Activated naive CD4-positive, alpha-beta T cell treated with anti-CD3 and anti-CD28 coated beads for 36 hours (primary cell): ENCODE results near the gene MGST2. TPM values are rescaled to one million over a fixed set of nuclear protein-coding genes. Genes with fewer than 3 reads are reported as not detected.
A peak's percentile ranks its signal among the peaks of the same experiment; 100 is the strongest.

Experiments
- CTCF ChIA-PET: fragments of 350-600 bp; sonication (Branson Sonifier 250); formaldehyde crosslinking; loops from one replicate; lab custom pipeline; 2021; ENCODE audit warnings: antibody characterized with exemption; lab: Charles Lee
- DNase-seq: peaks from one replicate; pipeline ENCODE4 v3.0.0-alpha.2; 2020
- H3K27ac Mint-ChIP-seq: one replicate; pipeline ENCODE4 v1.8.0; 2021; ENCODE audit warnings: mild to moderate bottlenecking, mixed read lengths
- H3K27me3 Mint-ChIP-seq: one replicate; pipeline ENCODE4 v1.8.0; 2021; ENCODE audit warnings: low read depth, mixed read lengths
- H3K36me3 Mint-ChIP-seq: one replicate; pipeline ENCODE4 v1.8.0; 2021; ENCODE audit warnings: low read depth, mixed read lengths
- H3K4me1 Mint-ChIP-seq: one replicate; pipeline ENCODE4 v1.8.0; 2021; ENCODE audit warnings: low read depth, mixed read lengths
- H3K4me3 Mint-ChIP-seq: one replicate; pipeline ENCODE4 v1.8.0; 2021; ENCODE audit warnings: mild to moderate bottlenecking, moderate library complexity, mixed read lengths
- H3K9me3 Mint-ChIP-seq: one replicate; pipeline ENCODE4 v1.8.0; 2021; ENCODE audit warnings: mixed read lengths
- intact Hi-C: fragments of 100-400 bp; cut with micrococcal nuclease; formaldehyde crosslinking; loops from one replicate; pipeline ENCODE4 v1.15.1; 2023
- total RNA-seq, 2 experiments: library from RNA; stranded (reverse); gene quantifications; one replicate each; pipeline ENCODE4 v1.2.3, GENCODE V29; 2021

The MGST2 gene
- total RNA-seq, 2 experiments from 2014 or later, result 5.4 to 6.2 TPM

GRCh38 chr4:139665079-139665689, 435 bp upstream of the MGST2 start:
- CTCF ChIA-PET, result interaction anchor here (0.8 to 3.2 kb wide), 7 partner anchors 9 to 384 kb away, joined by 3 to 30 read pairs (median 3); no protein-coding TSS in a partner anchor
- Mint-ChIP-seq H3K27me3 (no peaks in the 10 kb centered on the region), H3K4me1 (peaks cover 15% of the 10 kb centered on the region), H3K27ac (peak overlapping the region; percentile 62), H3K36me3 (no peaks in the 10 kb centered on the region), H3K4me3 (peak overlapping the region; percentile 77), H3K9me3 (no peaks in the 10 kb centered on the region)
- intact Hi-C loops, result loop anchor here (1.0 kb wide), 2 partner anchors 8 to 20 kb away; no protein-coding TSS in a partner anchor
- no peak for DNase-seq

- Mint-ChIP-seq H3K27ac (no peak overlapping the region), H3K9me3 (no peaks in the 10 kb centered on the region), H3K4me1 (peaks cover 15% of the 10 kb centered on the region), H3K4me3 (peak overlapping the region; percentile 77), H3K36me3 (no peaks in the 10 kb centered on the region), H3K27me3 (no peaks in the 10 kb centered on the region)
- CTCF ChIA-PET, result interaction anchor here (1.5 to 3.2 kb wide), 3 partner anchors 10 to 16 kb away, joined by 3 to 30 read pairs (median 5); no protein-coding TSS in a partner anchor
- no peak for DNase-seq
- intact Hi-C loops, result no loop called here
Measured at GRCh38 chr4:139666735-139667281, 1.2 kb downstream of the MGST2 start.

GRCh38 chr4:139668036-139668435, 2.4 kb downstream of the MGST2 start:
- Mint-ChIP-seq H3K27me3 (no peaks in the 10 kb centered on the region), H3K9me3 (no peaks in the 10 kb centered on the region), H3K36me3 (no peaks in the 10 kb centered on the region), H3K27ac (no peak overlapping the region), H3K4me3 (no peak overlapping the region), H3K4me1 (peaks cover 15% of the 10 kb centered on the region)
- CTCF ChIA-PET, result no interaction called here
- DNase-seq, result no peak
- intact Hi-C loops, result no loop called here

- Mint-ChIP-seq H3K27me3 (no peaks in the 10 kb centered on the region), H3K4me3 (no peak overlapping the region), H3K36me3 (no peaks in the 10 kb centered on the region), H3K9me3 (no peaks in the 10 kb centered on the region), H3K4me1 (peaks cover 15% of the 10 kb centered on the region), H3K27ac (no peak overlapping the region)
- intact Hi-C loops, result no loop called here
- CTCF ChIA-PET, result interaction anchor here (1.9 kb wide), 1 partner anchor 12 kb away, joined by 7 read pairs; no protein-coding TSS in a partner anchor
- DNase-seq, result no peak
Measured at GRCh38 chr4:139668658-139669201, 3.1 kb downstream of the MGST2 start.

DNA sequence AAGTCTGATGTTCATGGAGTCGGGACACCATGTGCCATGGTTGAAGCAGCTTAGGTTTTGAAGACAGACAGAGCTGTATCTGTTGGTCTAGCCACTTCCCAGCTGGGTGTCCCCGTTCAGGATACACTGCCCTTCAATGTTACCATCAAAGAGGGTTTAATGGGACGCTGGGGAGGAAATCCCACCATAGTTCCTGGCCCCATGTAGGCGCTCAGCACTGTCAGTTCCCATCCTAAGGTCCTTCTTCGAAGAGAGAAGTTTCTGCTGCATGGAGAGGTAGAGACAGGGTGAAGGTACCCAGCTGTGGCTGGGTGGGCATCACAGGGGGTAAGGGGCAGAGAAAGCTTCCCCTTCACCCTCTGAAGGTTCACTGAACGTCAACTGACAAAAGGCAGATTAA, 3.7 kb downstream of the MGST2 start:
- Mint-ChIP-seq H3K4me3 (no peak overlapping the region), H3K4me1 (peaks cover 15% of the 10 kb centered on the region), H3K9me3 (no peaks in the 10 kb centered on the region), H3K27me3 (no peaks in the 10 kb centered on the region), H3K36me3 (no peaks in the 10 kb centered on the region), H3K27ac (no peak overlapping the region)
- CTCF ChIA-PET, result interaction anchor here (0.7 to 1.9 kb wide), 2 partner anchors 8 to 12 kb away, joined by 5 to 7 read pairs; no protein-coding TSS in a partner anchor
- intact Hi-C loops, result no loop called here
- DNase-seq, result no peak

DNA sequence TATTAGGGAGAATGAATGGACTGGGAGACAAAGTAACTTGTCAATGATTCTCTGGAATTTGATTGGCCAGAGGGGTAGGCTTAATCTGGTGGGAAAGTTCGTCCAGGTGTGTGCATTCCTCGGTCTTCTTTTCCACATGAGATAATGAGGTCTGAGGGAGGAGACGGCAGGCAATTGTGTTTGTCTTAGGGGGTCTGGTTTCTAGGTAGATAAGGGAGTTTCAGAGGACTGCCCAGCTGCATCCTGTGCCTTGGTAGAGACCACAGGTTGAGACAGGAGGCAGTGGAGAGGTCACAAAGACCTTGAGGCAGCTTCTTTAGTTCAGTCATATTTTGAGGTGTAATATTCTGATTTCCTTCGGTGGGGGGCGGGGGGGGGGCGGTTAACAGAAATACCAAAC, 4.3 kb downstream of the MGST2 start:
- Mint-ChIP-seq H3K4me3 (no peak overlapping the region), H3K9me3 (no peaks in the 10 kb centered on the region), H3K36me3 (no peaks in the 10 kb centered on the region), H3K27ac (no peak overlapping the region), H3K27me3 (no peaks in the 10 kb centered on the region), H3K4me1 (peaks cover 15% of the 10 kb centered on the region)
- intact Hi-C loops, result no loop called here
- no peak for DNase-seq
- CTCF ChIA-PET, result interaction anchor here (0.7 to 1.9 kb wide), 2 partner anchors 8 to 13 kb away, joined by 5 to 7 read pairs; no protein-coding TSS in a partner anchor

DNA sequence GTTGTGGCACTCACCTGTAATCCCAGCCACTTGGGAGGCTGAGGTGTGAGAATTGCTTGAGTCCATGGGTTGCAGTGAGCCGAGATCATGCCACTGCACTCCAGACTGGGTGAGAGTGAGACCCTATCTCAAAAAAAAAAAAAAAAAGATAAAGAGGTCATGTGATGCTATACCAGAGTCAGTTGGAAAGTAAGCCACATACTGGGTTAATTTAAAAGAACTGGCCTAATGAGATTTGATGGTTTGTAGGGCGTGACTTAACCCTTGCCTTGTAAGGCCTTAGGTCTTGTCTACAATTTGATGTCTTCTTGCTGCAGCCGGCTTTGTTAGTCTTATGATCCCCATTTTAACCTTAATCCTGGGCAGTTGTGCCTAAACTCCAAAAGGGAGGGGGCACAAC, 5.2 kb downstream of the MGST2 start:
- Mint-ChIP-seq H3K9me3 (no peaks in the 10 kb centered on the region), H3K36me3 (no peaks in the 10 kb centered on the region), H3K4me3 (no peak overlapping the region), H3K27me3 (no peaks in the 10 kb centered on the region), H3K27ac (no peak overlapping the region), H3K4me1 (peaks cover 8% of the 10 kb centered on the region)
- CTCF ChIA-PET, result interaction anchor here (0.6 kb wide), 1 partner anchor 34 kb away, joined by 3 read pairs; no protein-coding TSS in a partner anchor
- intact Hi-C loops, result no loop called here
- no peak for DNase-seq

GRCh38 chr4:139672215-139672614, 6.6 kb downstream of the MGST2 start:
- no peaks in the 10 kb centered on the region for H3K4me1 Mint-ChIP-seq
- CTCF ChIA-PET, result interaction anchor here (0.8 kb wide), 1 partner anchor 10 kb away, joined by 3 read pairs; no protein-coding TSS in a partner anchor
- H3K27ac Mint-ChIP-seq, result no peak overlapping the region
- intact Hi-C loops, result no loop called here
- no peak for DNase-seq
- no peaks in the 10 kb centered on the region for H3K9me3 Mint-ChIP-seq
- H3K27me3 Mint-ChIP-seq, result no peaks in the 10 kb centered on the region
- no peak overlapping the region for H3K4me3 Mint-ChIP-seq
- H3K36me3 Mint-ChIP-seq, result no peaks in the 10 kb centered on the region

- no peak for DNase-seq
- H3K4me3 Mint-ChIP-seq, result no peak overlapping the region
- H3K27ac Mint-ChIP-seq, result no peak overlapping the region
- no peaks in the 10 kb centered on the region for H3K9me3 Mint-ChIP-seq
- H3K27me3 Mint-ChIP-seq, result no peaks in the 10 kb centered on the region
- H3K36me3 Mint-ChIP-seq, result no peaks in the 10 kb centered on the region
- CTCF ChIA-PET, result interaction anchor here (0.8 kb wide), 1 partner anchor 11 kb away, joined by 3 read pairs; no protein-coding TSS in a partner anchor
- no peaks in the 10 kb centered on the region for H3K4me1 Mint-ChIP-seq
- intact Hi-C loops, result no loop called here
Measured at GRCh38 chr4:139672732-139673131, 7.1 kb downstream of the MGST2 start.

DNA sequence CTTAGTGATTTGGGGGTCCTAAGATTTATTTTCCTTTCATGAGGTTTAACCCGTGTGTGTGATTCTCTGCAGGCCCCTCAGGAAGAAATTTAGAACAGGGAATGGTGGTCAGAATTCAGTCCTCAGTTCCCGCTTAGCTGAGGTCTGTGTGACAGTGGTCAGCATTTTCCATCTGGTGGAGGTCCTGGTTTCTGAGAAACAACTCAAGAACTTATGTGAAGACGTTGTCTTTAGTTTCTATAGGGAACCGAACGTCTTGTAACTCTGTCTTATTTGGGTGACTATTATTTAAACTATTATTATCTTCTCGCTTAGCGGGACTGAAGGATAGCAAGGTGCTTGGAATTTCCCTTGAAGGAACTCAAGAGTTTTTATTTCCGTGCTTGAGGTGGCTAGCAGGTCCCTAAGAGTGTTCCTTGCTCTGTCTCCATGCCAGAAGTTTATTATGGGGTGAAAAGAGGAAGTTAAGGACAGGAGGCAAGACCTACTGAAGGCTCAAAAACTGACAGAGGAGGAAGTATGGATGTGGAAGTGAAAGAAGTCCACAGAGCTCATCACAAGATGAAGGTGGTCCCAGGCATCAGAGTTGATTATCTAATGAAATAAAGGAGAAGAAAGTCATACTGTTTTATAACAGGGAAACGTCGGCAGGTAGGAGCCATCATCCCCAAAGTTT, 9.4 kb downstream of the MGST2 start:
- intact Hi-C loops, result no loop called here
- DNase-seq, result no peak
- CTCF ChIA-PET, result no interaction called here
- Mint-ChIP-seq H3K4me1 (no peaks in the 10 kb centered on the region), H3K9me3 (no peaks in the 10 kb centered on the region), H3K4me3 (no peak overlapping the region), H3K27ac (no peak overlapping the region), H3K36me3 (no peaks in the 10 kb centered on the region), H3K27me3 (no peaks in the 10 kb centered on the region)

DNA sequence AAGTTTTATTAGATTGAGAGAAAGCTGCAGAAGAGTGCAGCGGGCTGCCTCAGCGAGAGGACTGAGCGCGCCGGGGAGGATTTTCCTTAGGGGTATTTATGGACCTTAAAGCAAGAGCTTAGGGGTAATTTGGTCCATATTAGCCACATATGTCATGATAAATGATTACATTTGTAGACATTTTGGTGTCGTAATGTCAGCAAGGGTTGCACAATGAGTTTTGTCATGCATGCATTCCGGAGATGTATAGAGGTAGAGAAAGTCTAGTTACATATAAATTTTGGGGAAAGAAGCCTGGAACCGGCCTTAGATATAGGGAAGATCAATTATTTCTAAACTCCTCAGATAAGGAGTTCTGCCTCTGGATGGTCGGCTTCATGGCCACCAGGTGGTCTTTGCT, 10.0 kb downstream of the MGST2 start:
- no peak overlapping the region for H3K4me3 Mint-ChIP-seq
- no peak for DNase-seq
- no peaks in the 10 kb centered on the region for H3K27me3 Mint-ChIP-seq
- CTCF ChIA-PET, result no interaction called here
- no peaks in the 10 kb centered on the region for H3K36me3 Mint-ChIP-seq
- H3K4me1 Mint-ChIP-seq, result no peaks in the 10 kb centered on the region
- H3K9me3 Mint-ChIP-seq, result no peaks in the 10 kb centered on the region
- intact Hi-C loops, result no loop called here
- no peak overlapping the region for H3K27ac Mint-ChIP-seq

GRCh38 chr4:139676365-139676764, 10.7 kb downstream of the MGST2 start:
- H3K9me3 Mint-ChIP-seq, result no peaks in the 10 kb centered on the region
- H3K36me3 Mint-ChIP-seq, result no peaks in the 10 kb centered on the region
- intact Hi-C loops, result no loop called here
- no peak overlapping the region for H3K27ac Mint-ChIP-seq
- no peak overlapping the region for H3K4me3 Mint-ChIP-seq
- no peak for DNase-seq
- CTCF ChIA-PET, result no interaction called here
- H3K4me1 Mint-ChIP-seq, result no peaks in the 10 kb centered on the region
- no peaks in the 10 kb centered on the region for H3K27me3 Mint-ChIP-seq
